GM23338 (cell line): ENCODE data around the gene ADCYAP1R1. TPM values are rescaled to one million over a fixed set of nuclear protein-coding genes. Genes with fewer than 3 reads are reported as not detected.

ENCODE experiments used
- ATAC-seq: fragments of 200-7000 bp; cut with Tn5 transposase; 3 replicates; pipeline ENCODE4 v1.9.1; 2020
- DNase-seq: peaks from one replicate; pipeline ENCODE4 v3.0.0-alpha.2; 2015; ENCODE audit warnings: low spot score
- H2AFZ ChIP-seq: fragments of 200-600 bp; sonication (generic); 2 replicates; pipeline ENCODE4 v1.8.0; 2016; ENCODE audit warnings: antibody characterized with exemption, mild to moderate bottlenecking, moderate library complexity
- H3F3A ChIP-seq: fragments of 200-600 bp; sonication (generic); replicated peaks from 2 replicates; pipeline ENCODE4 v1.8.0; 2017; ENCODE audit warnings: antibody characterized with exemption, mixed run types, low read depth
- H3K27ac ChIP-seq: fragments of 200-600 bp; sonication (generic); 2 replicates; pipeline ENCODE4 v1.6.1; 2016; ENCODE audit warnings: low read depth
- H3K27me3 ChIP-seq: fragments of 200-600 bp; sonication (generic); 2 replicates; pipeline ENCODE4 v1.8.0; 2016; ENCODE audit warnings: mild to moderate bottlenecking, mixed run types, moderate library complexity; ENCODE audit not compliant: insufficient read depth
- H3K36me3 ChIP-seq: fragments of 200-600 bp; sonication (generic); 2 replicates; pipeline ENCODE4 v1.8.0; 2016; ENCODE audit warnings: mild to moderate bottlenecking; ENCODE audit not compliant: insufficient read depth
- H3K4me1 ChIP-seq: fragments of 200-600 bp; sonication (generic); 2 replicates; pipeline ENCODE4 v1.8.0; 2016; ENCODE audit warnings: mild to moderate bottlenecking, moderate library complexity; ENCODE audit not compliant: insufficient read depth
- H3K4me2 ChIP-seq: fragments of 200-600 bp; sonication (generic); 2 replicates; pipeline ENCODE4 v1.7.1; 2017; ENCODE audit warnings: mixed run types
- H3K4me3 ChIP-seq: fragments of 200-600 bp; sonication (generic); 2 replicates; pipeline ENCODE4 v1.6.1; 2016; ENCODE audit warnings: mixed run types
- H3K79me2 ChIP-seq: fragments of 200-600 bp; sonication (generic); replicated peaks from 2 replicates; pipeline ENCODE4 v1.8.0; 2017; ENCODE audit warnings: mild to moderate bottlenecking; ENCODE audit not compliant: insufficient read depth
- H3K9me2 ChIP-seq: fragments of 200-600 bp; sonication (generic); 2 replicates; pipeline ENCODE4 v1.8.0; 2017; ENCODE audit not compliant: insufficient read depth
- H4K20me1 ChIP-seq: fragments of 200-600 bp; sonication (generic); replicated peaks from 2 replicates; pipeline ENCODE4 v1.8.0; 2017; ENCODE audit warnings: mild to moderate bottlenecking; ENCODE audit not compliant: insufficient read depth
- H3K27ac Mint-ChIP-seq: 2 replicates; pipeline ENCODE4 v1.8.0; 2020; ENCODE audit warnings: inconsistent platforms, mild to moderate bottlenecking, moderate library complexity, mixed read lengths
- H3K27me3 Mint-ChIP-seq: 3 replicates; pipeline ENCODE4 v1.8.0; 2022; ENCODE audit warnings: low read depth, mild to moderate bottlenecking, moderate library complexity, mixed read lengths, inconsistent platforms; ENCODE audit not compliant: insufficient read depth, poor library complexity
- H3K36me3 Mint-ChIP-seq: 3 replicates; pipeline ENCODE4 v1.8.0; 2021; ENCODE audit warnings: low read depth, mild to moderate bottlenecking, inconsistent platforms, moderate library complexity, mixed read lengths
- H3K4me1 Mint-ChIP-seq: 3 replicates; pipeline ENCODE4 v1.8.0; 2020; ENCODE audit warnings: mild to moderate bottlenecking, inconsistent platforms, mixed read lengths
- H3K4me3 Mint-ChIP-seq: 3 replicates; pipeline ENCODE4 v1.8.0; 2021; ENCODE audit warnings: moderate library complexity, mild to moderate bottlenecking, inconsistent platforms, mixed read lengths
- H3K9me3 Mint-ChIP-seq: 3 replicates; pipeline ENCODE4 v1.8.0; 2020; ENCODE audit warnings: moderate library complexity, mild to moderate bottlenecking, inconsistent platforms, mixed read lengths
- CREB1 ChIP-seq: fragments of 250-450 bp; sonication (Bioruptor Pico); IDR thresholded peaks from 2 replicates; pipeline ENCODE4 v1.5.0; 2020; ENCODE audit warnings: low read depth, mild to moderate bottlenecking, moderate library complexity
- CTCF ChIP-seq, 2 experiments: fragments of 200-600 bp in 1 of 2; sonication (generic) in 1 of 2; conservative IDR thresholded peaks; 2 replicates each; pipeline versions ENCODE4 v1.5.1 to v1.6.1; 2016 to 2017; ENCODE audit warnings: antibody characterized with exemption in 2 of 2, low read depth in 2 of 2, mild to moderate bottlenecking in 2 of 2, moderate library complexity in 1 of 2
- ETS1 ChIP-seq: IDR thresholded peaks from 2 replicates; pipeline ENCODE4 v1.6.1; 2016; ENCODE audit warnings: antibody characterized with exemption
- EZH2 ChIP-seq: fragments of 200-600 bp; sonication (generic); IDR thresholded peaks from one replicate; pipeline ENCODE4 v1.8.0; 2017; ENCODE audit warnings: antibody characterized with exemption, mild to moderate bottlenecking, low read depth; ENCODE audit not compliant: unreplicated experiment
- EZH2phosphoT487 ChIP-seq: fragments of 200-600 bp; sonication (generic); IDR thresholded peaks from one replicate; pipeline ENCODE4 v1.8.1; 2018; ENCODE audit warnings: antibody characterized with exemption; ENCODE audit not compliant: unreplicated experiment
- JUNB ChIP-seq: IDR thresholded peaks from one replicate; pipeline ENCODE4 v1.6.1; 2016; ENCODE audit warnings: antibody characterized with exemption; ENCODE audit not compliant: unreplicated experiment
- NANOG ChIP-seq: IDR thresholded peaks from 2 replicates; pipeline ENCODE4 v1.6.1; 2016; ENCODE audit warnings: antibody characterized with exemption, borderline replicate concordance
- POLR2AphosphoS5 ChIP-seq: IDR thresholded peaks from 2 replicates; pipeline ENCODE4 v1.6.1; 2016; ENCODE audit warnings: antibody characterized with exemption, low read depth
- REST ChIP-seq: IDR thresholded peaks from one replicate; pipeline ENCODE4 v1.6.1; 2018; ENCODE audit warnings: antibody characterized with exemption; ENCODE audit not compliant: unreplicated experiment
- STAT1 ChIP-seq: IDR thresholded peaks from one replicate; pipeline ENCODE4 v1.6.1; 2016; ENCODE audit warnings: antibody characterized with exemption; ENCODE audit not compliant: unreplicated experiment
- ZNF114 ChIP-seq: fragments of 250-450 bp; sonication (Bioruptor Pico); IDR thresholded peaks from 2 replicates; pipeline ENCODE4 v1.5.0; 2020; ENCODE audit warnings: mild to moderate bottlenecking, moderate library complexity
- ZNF331 ChIP-seq: fragments of 250-450 bp; sonication (Bioruptor Pico); IDR thresholded peaks from 2 replicates; pipeline ENCODE4 v1.5.0; 2020; ENCODE audit warnings: low read depth, mild to moderate bottlenecking, moderate library complexity
- ZNF462 ChIP-seq: fragments of 250-450 bp; sonication (Bioruptor Pico); IDR thresholded peaks from 2 replicates; pipeline ENCODE4 v1.5.0; 2020; ENCODE audit warnings: mild to moderate bottlenecking, moderate library complexity
- polyA plus RNA-seq: library from polyadenylated mRNA; unstranded; fragments of >200 nt; fragmentation: Nextera tagmentation; extraction: Ambion mirVana; gene quantifications from 2 replicates; pipeline ENCODE4 v1.2.1, GENCODE V29; 2016
- total RNA-seq: library from RNA; depleted of rRNA; stranded (reverse); fragments of >200 nt; shearing (Covaris generic); gene quantifications from 2 replicates; pipeline ENCODE4 v1.2.3, GENCODE V29; 2014

ADCYAP1R1 gene
- total and polyA plus RNA-seq, 2 experiments from 2014 or later, result 1.8 to 10.6 TPM

- TF ChIP-seq REST (no peak), EZH2phosphoT487 (no peak), NANOG (no peak), POLR2AphosphoS5 (no peak), ETS1 (no peak), ZNF114 (CRISPR knock-in tag) (no peak), EZH2 (no peak), ZNF331 (CRISPR knock-in tag) (no peak), CTCF (conservative IDR thresholded peaks at IDR 0.05; ENCODE audit: low read depth in 2 of 2) (no peak), JUNB (no peak), ZNF462 (CRISPR knock-in tag) (no peak), STAT1 (no peak), CREB1 (CRISPR knock-in tag) (no peak)
- Mint-ChIP-seq H3K27ac (no peak overlapping the region), H3K27me3 (peaks cover 3% of the 10 kb centered on the region), H3K4me3 (no peak overlapping the region), H3K36me3 (no peaks in the 10 kb centered on the region), H3K9me3 (no peaks in the 10 kb centered on the region), H3K4me1 (peaks cover 5% of the 10 kb centered on the region)
- H3K36me3 ChIP-seq, result no peaks in the 10 kb centered on the region
- no peak overlapping the region for H3K27ac ChIP-seq
- no peak overlapping the region for H3K4me3 ChIP-seq
- no peaks in the 10 kb centered on the region for H3F3A ChIP-seq
- H2AFZ ChIP-seq, result no peak overlapping the region
- H3K4me2 ChIP-seq, result no peak overlapping the region
- no peaks in the 10 kb centered on the region for H3K4me1 ChIP-seq
- DNase-seq (no peak), ATAC-seq (no peak)
- H4K20me1 ChIP-seq, result no peaks in the 10 kb centered on the region
- H3K27me3 ChIP-seq, result no peaks in the 10 kb centered on the region
- 0 out of 2 replicates have a peak, but pooled peaks cover 8% of the 10 kb centered on the region for H3K9me2 ChIP-seq
- H3K79me2 ChIP-seq, result no peaks in the 10 kb centered on the region
Observed at GRCh38 chr7:31014826-31015225, 37.3 kb upstream of the ADCYAP1R1 start.
